Upper lobe of left lung (tissue), 6 donors: Measurements from ENCODE around the gene BCO1. TPM values are rescaled to one million over a fixed set of nuclear protein-coding genes. Genes with fewer than 3 reads are reported as not detected.

Source experiments
- ATAC-seq, 2 donors: fragments of 200-7000 bp; cut with Tn5 transposase; one replicate each; pipeline ENCODE4 v1.9.1; 2022; ENCODE audit warnings: mild to moderate bottlenecking in 2 of 2, moderate library complexity in 2 of 2; ENCODE audit not compliant: low FRiP score in 2 of 2
- DNase-seq, 2 donors: peaks; one replicate each; pipeline ENCODE4 v3.0.0-alpha.2; 2019 to 2020
- H3K27ac ChIP-seq, 4 donors: fragments of 200-600 bp; sonication (generic); one replicate each; pipeline ENCODE4 v1.5.1; 2016 to 2019
- H3K27me3 ChIP-seq, 4 donors: fragments of 200-600 bp; sonication (generic); one replicate each; pipeline ENCODE4 v1.5.1; 2017 to 2019
- H3K36me3 ChIP-seq, 4 donors: fragments of 200-600 bp; sonication (generic); one replicate each; pipeline ENCODE4 v1.5.1; 2016 to 2019
- H3K4me1 ChIP-seq, 4 donors: fragments of 200-600 bp; sonication (generic); one replicate each; pipeline ENCODE4 v1.5.1; 2018 to 2019
- H3K4me3 ChIP-seq, 4 donors: fragments of 200-600 bp; sonication (generic); one replicate each; pipeline ENCODE4 v1.5.1; 2017 to 2019; ENCODE audit warnings: mild to moderate bottlenecking in 2 of 4, moderate library complexity in 1 of 4
- H3K9me3 ChIP-seq, 4 donors: fragments of 200-600 bp; sonication (generic); one replicate each; pipeline ENCODE4 v1.5.1; 2018 to 2019
- CTCF ChIP-seq, 6 experiments: fragments of 450-650 bp in 4 of 6; fragments of 200-600 bp in 2 of 6; sonication (generic) in 2 of 6; IDR thresholded peaks; one replicate each; pipeline ENCODE4 v1.5.1; 2016 to 2019; ENCODE audit warnings: antibody characterized with exemption in 6 of 6
- EP300 ChIP-seq, 4 donors: sonication (generic); formaldehyde crosslinking; IDR thresholded peaks; one replicate each; pipeline ENCODE4 v1.5.1; 2017; ENCODE audit warnings: antibody characterized with exemption in 4 of 4, control low read depth in 2 of 4
- POLR2A ChIP-seq, 4 donors: fragments of 450-650 bp; IDR thresholded peaks; one replicate each; pipeline ENCODE4 v1.5.1; 2016 to 2017; ENCODE audit warnings: antibody characterized with exemption in 4 of 4, mild to moderate bottlenecking in 2 of 4
- POLR2AphosphoS5 ChIP-seq, 2 donors: sonication (generic); formaldehyde crosslinking; IDR thresholded peaks; one replicate each; pipeline ENCODE4 v1.5.1; 2017; ENCODE audit warnings: antibody characterized with exemption in 2 of 2
- WGBS, 2 donors: methylation state at CpG; one replicate each; pipeline ENCODE4 v1.1.5; 2017 to 2018; 5-methylcytosine and 5-hydroxymethylcytosine counted together
- total RNA-seq, 6 donors: library from RNA; depleted of rRNA in 4 of 6; stranded (reverse); fragments of >200 nt in 4 of 6; gene quantifications; one replicate each; pipeline versions ENCODE4 v1.1.0 to v1.2.1, GENCODE V29; 2016 to 2021
- donor health status: DM: no; HTN: no; CAD: no; lungs with moderate emphysema.
- donor health status: DM: no; HTN: yes; CAD: no; lungs with severe emphysema.

BCO1 gene
- total RNA-seq, 6 donors from 2014 or later = 0.17 to 0.92 TPM; not detected in 4

- Histone ChIP-seq H3K4me3 (no peak overlapping the region), H3K27ac (no peak overlapping the region), H3K36me3 (no peaks in the 10 kb centered on the region), H3K27me3 (no peaks in the 10 kb centered on the region), H3K4me1 (peaks cover 3 to 14% (median 9%) of the 10 kb centered on the region in 4 donors), H3K9me3 (no peaks in the 10 kb centered on the region)
- WGBS, 2 donors = 89 to 98% methylated on average over 5 of the region's 5 CpGs
- ATAC-seq = no peak
- DNase-seq = no peak
- TF ChIP-seq POLR2AphosphoS5 (IDR thresholded peaks at IDR 0.05) (no peak), EP300 (IDR thresholded peaks at IDR 0.05) (no peak), POLR2A (IDR thresholded peaks at IDR 0.05) (no peak), CTCF (IDR thresholded peaks at IDR 0.05) (no peak)
These were observed 30.0 kb downstream of the BCO1 start for GRCh38 chr16:81268509-81268908.

- TF ChIP-seq POLR2AphosphoS5 (IDR thresholded peaks at IDR 0.05) (no peak), POLR2A (IDR thresholded peaks at IDR 0.05) (no peak), CTCF (IDR thresholded peaks at IDR 0.05) (no peak), EP300 (IDR thresholded peaks at IDR 0.05) (no peak)
- no peak for ATAC-seq
- no peak for DNase-seq
- Histone ChIP-seq H3K9me3 (no peaks in the 10 kb centered on the region), H3K4me1 (no peaks in the 10 kb centered on the region), H3K27ac (no peak overlapping the region), H3K27me3 (no peaks in the 10 kb centered on the region), H3K4me3 (no peak overlapping the region), H3K36me3 (no peaks in the 10 kb centered on the region)
- 54 to 77% methylated on average over 10 of the region's 10 CpGs for WGBS, 2 donors
These were observed 34.9 kb downstream of the BCO1 start for GRCh38 chr16:81273223-81273950.

GRCh38 chr16:81275064-81275532 is 36.6 kb downstream of the BCO1 start:
- no peak overlapping the region for H3K4me3 ChIP-seq
- 88 to 92% methylated on average over 3 to 9 of the region's 9 CpGs for WGBS, 2 donors
- no peaks in the 10 kb centered on the region for H3K4me1 ChIP-seq
- ATAC-seq = no peak
- no peaks in the 10 kb centered on the region for H3K9me3 ChIP-seq
- H3K27me3 ChIP-seq = no peaks in the 10 kb centered on the region
- no peaks in the 10 kb centered on the region for H3K36me3 ChIP-seq
- TF ChIP-seq POLR2AphosphoS5 (IDR thresholded peaks at IDR 0.05) (no peak), CTCF (IDR thresholded peaks at IDR 0.05) (no peak), POLR2A (IDR thresholded peaks at IDR 0.05) (no peak), EP300 (IDR thresholded peaks at IDR 0.05) (no peak)
- no peak for DNase-seq
- H3K27ac ChIP-seq = no peak overlapping the region

- no peak for TF ChIP-seq CTCF (IDR thresholded peaks at IDR 0.05)
- H3K9me3 ChIP-seq = no peaks in the 10 kb centered on the region
- H3K4me3 ChIP-seq = no peak overlapping the region
- H3K36me3 ChIP-seq = no peaks in the 10 kb centered on the region
- 88 to 92% methylated on average over 9 of the region's 9 CpGs for WGBS, 2 donors
- DNase-seq (peak in 1 of 2 donors; percentile 40), ATAC-seq (peak; percentile 21 to 42)
- no peak overlapping the region for H3K27ac ChIP-seq
- H3K4me1 ChIP-seq = no peaks in the 10 kb centered on the region
- no peaks in the 10 kb centered on the region for H3K27me3 ChIP-seq
These were observed 37.3 kb downstream of the BCO1 start for GRCh38 chr16:81275795-81276194.

- WGBS, 2 donors = 90 to 96% methylated on average over 2 to 3 of the region's 3 CpGs
- no peaks in the 10 kb centered on the region for H3K27me3 ChIP-seq
These were observed 37.8 kb downstream of the BCO1 start for GRCh38 chr16:81276323-81276722.

More at GRCh38 chr16:81276323-81276722, 37.8 kb downstream of the BCO1 start:
- Histone ChIP-seq H3K36me3 (no peaks in the 10 kb centered on the region), H3K9me3 (no peaks in the 10 kb centered on the region), H3K27ac (no peak overlapping the region), H3K4me3 (no peak overlapping the region), H3K4me1 (no peaks in the 10 kb centered on the region)
- no peak for TF ChIP-seq POLR2A (IDR thresholded peaks at IDR 0.05)
- no peak for TF ChIP-seq EP300 (IDR thresholded peaks at IDR 0.05)
- ATAC-seq (no peak), DNase-seq (no peak)
